HG03066 (cell line): ENCODE data around the gene TBC1D7.
A peak's percentile ranks its signal among the peaks of the same experiment; 100 is the strongest.

Source experiments
- ATAC-seq: cut with Tn5 transposase; IDR thresholded peaks from one replicate; pipeline ENCODE4 v1.9.1; 2021; ENCODE audit warnings: low read depth; ENCODE audit not compliant: unreplicated experiment

Gene TBC1D7

DNA sequence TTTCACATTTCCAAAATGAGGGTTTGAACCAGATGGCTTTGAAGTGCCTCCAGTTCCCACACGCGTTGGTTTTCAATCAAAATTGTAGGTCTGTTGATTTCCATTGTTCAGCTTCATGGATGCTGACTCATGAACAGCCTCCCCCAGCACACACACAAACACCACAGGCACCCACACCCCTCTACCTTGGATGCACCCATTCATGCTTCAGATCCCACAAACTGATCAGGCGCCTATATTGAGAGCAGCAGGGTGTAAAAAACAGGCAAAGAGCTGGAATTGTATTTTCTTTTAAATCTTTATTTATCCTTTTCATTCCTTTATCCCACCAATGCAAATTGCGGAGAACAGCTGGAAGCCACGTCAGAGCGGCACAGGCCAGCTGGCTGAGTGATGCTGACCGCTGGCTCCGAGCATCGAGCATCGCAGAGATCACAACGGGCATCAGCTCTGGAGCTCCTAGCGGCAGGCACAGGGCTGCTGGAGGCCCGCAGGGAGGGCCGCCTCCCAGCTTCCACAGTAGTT is 29.3 kb upstream of the TBC1D7 start:
- no peak for ATAC-seq

GRCh38 chr6:13355999-13356785 is 27.9 kb upstream of the TBC1D7 start:
- peak; percentile 93 for ATAC-seq

DNA sequence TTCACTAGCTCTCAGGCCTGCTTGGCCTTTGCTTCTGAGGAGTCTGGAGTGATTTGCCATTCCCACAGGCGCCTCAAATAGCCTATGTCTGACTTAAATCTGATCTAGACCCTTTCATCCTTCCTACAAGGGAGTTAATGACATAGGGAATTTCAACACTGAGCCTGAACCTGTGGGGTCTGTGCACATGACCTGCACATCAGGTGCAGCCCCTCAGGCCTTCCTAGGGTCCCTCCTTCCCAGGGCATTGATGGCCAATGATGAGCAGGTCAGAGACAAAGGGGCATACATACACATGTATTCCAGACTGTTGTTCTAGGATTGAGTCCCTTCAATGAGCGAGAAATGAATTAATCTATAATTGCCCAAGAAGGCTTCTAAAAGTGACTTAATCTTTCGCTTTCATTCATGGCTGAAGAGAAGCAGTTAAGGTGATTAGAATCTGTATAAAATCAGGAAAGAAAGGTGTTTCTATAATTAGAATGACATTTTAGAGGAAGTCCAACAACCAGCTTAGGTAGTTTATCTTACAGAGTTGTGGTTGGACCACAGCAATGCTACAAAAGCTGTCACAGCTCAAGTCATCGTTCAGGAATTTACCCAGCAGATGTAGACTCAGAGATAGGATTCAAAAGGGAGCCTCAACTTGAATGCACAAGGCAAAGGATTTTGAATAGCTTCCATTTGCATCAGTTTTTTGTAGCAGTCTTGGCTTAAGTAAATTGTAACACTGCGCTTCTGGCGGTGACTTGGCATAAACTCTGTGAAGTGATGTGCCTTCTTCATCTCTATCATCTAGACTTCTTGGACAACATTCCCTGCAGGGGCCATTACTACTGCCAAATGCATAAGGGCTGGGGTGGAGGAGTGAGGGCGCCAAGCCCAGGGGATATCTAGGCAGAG is 27.0 kb upstream of the TBC1D7 start:
- ATAC-seq = no peak

DNA sequence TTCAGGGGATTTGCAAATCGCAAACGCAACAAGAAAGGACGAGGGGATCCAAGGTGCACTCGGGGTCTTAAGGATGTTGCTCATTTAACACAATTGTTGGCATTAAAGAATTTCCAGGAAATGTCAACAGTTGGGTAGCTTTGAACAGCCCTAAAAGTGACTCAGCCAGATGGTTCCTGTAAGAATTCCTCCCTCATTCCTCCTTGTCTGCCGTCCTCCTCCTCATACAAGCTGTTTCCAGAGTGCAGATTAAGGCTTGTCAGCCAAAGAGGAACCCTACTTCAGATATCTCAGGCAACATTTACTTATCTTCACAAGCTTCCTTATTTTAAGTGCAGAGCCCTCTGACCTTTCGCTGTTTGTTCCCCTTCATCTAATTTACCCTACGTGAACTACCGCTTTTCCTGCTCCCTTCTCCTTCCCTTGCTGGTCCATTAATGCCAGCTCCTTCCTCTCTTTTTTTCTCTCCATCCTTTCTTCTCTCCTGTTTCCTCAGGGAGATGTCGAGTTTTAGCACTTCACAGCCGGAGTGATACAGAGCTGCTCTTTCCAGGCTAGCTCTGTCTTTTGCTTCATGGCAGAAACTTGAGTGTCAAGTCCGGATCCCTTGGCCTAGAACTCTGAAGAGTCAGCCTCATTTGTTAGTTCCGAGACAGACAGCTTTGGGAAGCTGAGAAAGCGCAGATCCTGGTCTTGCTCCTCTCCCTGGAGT is 26.1 kb upstream of the TBC1D7 start:
- ATAC-seq = no peak

DNA sequence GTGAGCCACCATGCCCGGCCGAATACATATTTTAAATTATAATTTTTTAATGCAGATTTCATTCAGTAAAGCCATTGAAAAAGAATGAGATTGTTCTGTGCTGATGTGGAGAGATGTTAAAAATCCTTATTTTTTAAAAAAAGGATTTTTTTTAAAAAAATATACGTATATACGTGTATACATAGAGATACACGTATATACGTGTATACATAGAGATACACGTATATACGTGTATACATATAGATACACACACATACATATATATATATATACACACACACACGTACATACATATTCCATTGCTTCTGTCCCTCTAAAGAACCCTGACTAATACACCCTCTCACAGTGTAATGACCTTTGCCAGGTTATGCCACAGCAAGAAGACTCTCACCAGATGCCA is 23.8 kb upstream of the TBC1D7 start:
- ATAC-seq = no peak

GRCh38 chr6:13351271-13351670 is 22.9 kb upstream of the TBC1D7 start:
- ATAC-seq = no peak

- ATAC-seq = no peak
Measured at GRCh38 chr6:13349811-13350506, 21.6 kb upstream of the TBC1D7 start.

- no peak for ATAC-seq
Measured at GRCh38 chr6:13348334-13349113, 20.2 kb upstream of the TBC1D7 start.

- ATAC-seq = no peak
Measured at GRCh38 chr6:13346245-13346644, 17.9 kb upstream of the TBC1D7 start.

DNA sequence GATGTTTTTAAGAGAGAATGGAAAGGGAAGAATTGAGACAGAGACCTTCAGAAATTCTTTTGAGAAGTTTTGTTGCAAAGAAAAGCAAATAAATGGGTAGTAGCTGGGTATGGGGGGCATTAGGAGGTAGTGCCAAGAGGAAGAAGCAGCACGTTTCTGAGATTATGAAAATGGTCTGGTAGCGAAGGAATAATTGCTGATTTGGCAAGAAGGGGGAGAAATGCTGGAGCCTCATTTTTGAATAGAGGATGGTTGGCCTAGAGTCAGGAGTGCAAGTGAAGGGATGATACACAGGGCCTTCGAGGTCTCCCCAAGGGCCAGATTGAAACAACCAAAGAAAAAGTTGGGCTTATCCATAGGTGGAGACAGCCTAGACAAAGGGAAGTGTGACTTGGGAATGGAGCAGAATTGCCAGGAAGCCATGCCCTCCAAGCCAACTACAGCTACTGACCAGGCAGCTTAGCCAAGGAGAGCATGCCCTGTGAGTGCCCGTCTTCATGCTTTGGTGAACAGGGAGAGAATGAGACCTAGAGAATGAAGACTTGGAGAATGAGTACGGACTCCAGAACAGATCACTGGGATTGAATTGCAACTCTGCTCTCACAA is 14.2 kb upstream of the TBC1D7 start:
- no peak for ATAC-seq

GRCh38 chr6:13339863-13340630 is 11.7 kb upstream of the TBC1D7 start:
- ATAC-seq = no peak

DNA sequence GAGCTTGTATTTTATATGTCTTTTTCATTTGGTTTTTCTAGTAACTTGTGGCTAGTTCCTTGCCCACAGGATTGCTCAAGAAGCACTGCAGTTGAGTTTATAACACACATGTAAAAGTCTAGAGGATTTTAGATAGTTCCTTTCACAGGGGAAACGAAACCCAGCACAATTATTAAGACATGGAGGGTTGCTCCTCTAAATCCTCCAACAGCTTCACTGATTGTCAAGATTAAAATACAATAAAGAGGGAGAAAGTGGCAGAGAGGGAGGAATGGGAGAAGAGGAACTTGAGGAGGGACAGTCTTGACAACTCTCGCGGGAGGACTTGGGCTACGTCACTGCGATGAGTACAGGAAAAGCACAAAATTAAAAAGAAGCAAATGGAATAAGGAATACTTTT is 9.7 kb upstream of the TBC1D7 start:
- no peak for ATAC-seq

GRCh38 chr6:13336553-13336952 is 8.2 kb upstream of the TBC1D7 start:
- no peak for ATAC-seq

DNA sequence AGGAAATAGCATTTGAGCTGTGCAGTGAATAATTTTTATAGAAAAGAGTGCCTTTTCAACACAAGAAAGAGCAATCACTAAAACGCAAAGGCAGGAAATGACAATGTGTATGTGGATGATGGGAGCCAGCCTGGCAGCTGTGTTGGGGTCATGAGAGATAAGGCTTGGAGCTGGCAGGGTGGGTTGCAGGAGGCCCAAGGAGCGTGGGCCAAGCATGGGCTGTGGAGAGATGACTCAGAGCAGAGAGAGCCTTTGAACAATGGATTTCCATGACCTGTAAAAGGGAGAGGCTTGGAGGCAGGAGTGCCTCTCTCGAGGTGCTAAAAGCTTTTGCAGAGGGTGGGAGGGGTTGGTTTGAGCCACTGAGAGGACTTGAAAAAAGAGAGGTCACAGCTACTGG is 6.6 kb upstream of the TBC1D7 start:
- no peak for ATAC-seq

DNA sequence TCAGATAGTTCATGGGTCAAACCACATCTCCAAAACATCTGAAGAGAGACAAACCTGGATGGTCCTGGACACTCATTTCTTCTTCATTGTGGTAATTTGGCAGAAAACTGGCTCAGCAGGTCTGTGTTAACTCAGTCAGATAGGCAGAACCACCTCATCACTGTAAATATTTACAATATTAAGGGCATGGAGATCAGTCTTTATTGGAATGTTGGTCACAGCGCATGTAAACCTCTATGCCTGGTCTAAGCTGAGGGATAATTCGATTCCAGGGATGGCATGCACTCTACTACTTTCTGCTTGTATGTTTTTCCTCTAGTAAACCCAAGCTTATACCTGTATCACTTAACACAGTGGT is 4.0 kb upstream of the TBC1D7 start:
- ATAC-seq = no peak

DNA sequence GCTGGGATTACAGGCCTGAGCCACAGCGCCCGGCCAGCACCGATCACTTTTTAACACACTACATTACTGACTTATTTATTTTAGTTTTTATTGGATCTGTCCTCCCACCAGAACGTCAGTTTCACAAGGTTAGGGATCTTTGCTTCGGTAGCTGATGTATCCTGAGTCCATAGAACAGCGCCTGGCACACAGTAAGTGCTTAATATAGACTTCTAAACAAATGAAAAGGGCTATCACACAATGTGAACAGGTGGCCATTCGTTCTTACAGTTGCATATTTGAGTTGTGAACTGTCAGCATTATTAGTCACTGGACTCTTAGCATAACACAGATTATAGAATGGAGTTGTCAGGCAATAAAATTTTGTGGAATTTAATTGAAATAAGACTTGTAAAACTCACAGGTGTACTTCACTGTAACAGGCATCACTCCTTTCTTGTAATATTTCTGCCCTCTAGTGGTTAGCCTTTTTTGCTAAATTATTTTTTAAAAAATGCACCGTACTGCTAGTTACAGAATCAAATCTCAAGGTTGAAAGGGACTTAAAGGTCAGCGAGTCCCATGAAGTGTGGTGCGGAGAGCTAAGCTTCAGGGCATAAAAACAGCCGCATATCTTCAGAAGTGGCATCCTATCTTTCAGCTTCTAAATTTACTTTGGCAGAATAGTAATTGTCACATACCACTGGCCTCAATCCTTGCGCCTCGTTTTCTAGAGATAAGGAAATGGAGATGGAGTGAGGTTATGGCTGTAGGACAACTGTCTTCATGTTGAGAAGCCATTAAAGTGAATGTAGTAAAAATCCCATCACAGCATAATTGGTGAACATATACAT is 3.4 kb upstream of the TBC1D7 start:
- ATAC-seq = no peak

DNA sequence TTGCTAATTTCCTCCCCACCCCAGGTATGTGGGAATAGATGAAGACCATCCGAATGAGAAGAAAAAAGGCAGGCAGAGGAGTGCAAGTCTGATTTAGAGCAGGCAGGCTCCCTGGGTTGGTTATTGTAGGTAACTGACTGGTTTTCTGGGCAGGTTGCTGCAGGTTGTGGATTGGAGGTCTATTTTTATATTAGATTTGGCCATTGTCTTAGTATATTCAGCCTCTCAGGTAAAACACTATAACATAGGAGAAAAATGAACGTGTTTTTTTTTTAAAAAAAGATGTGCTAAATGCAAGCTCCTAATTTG is 492 bp upstream of the TBC1D7 start:
- ATAC-seq = no peak

GRCh38 chr6:13327691-13328075 is 654 bp downstream of the TBC1D7 start:
- ATAC-seq = peak; percentile 7
